ENCODE measurements around the gene C5AR1. TPM values are rescaled to one million over a fixed set of nuclear protein-coding genes. Genes with fewer than 3 reads are reported as not detected.
A peak's percentile ranks its signal among the peaks of the same experiment; 100 is the strongest.

C5AR1 gene
- total RNA-seq, 1 donor from 2014 or later, result 1.2 TPM

- peak; percentile 22 for DNase-seq (ENCODE audit: low spot score)
- H3K27ac Mint-ChIP-seq, result no peak overlapping the region
- H3K9me3 Mint-ChIP-seq, result no peaks in the 10 kb centered on the region
- H3K36me3 Mint-ChIP-seq (ENCODE audit: low read depth), result no peaks in the 10 kb centered on the region
- peaks cover 9% of the 10 kb centered on the region for H3K27me3 Mint-ChIP-seq (ENCODE audit: low read depth)
- H3K4me1 Mint-ChIP-seq (ENCODE audit: low read depth), result peaks cover 7% of the 10 kb centered on the region
- no peak overlapping the region for H3K4me3 Mint-ChIP-seq (ENCODE audit: low read depth)
- intact Hi-C loops (cut with micrococcal nuclease), result no loop called here
These were observed 4.3 kb upstream of the C5AR1 start for GRCh38 chr19:47305309-47305751.

- H3K4me3 Mint-ChIP-seq (ENCODE audit: low read depth), result no peak overlapping the region
- H3K36me3 Mint-ChIP-seq (ENCODE audit: low read depth), result no peaks in the 10 kb centered on the region
- DNase-seq (ENCODE audit: low spot score), result no peak
- intact Hi-C loops (cut with micrococcal nuclease), result no loop called here
- peaks cover 4% of the 10 kb centered on the region for H3K4me1 Mint-ChIP-seq (ENCODE audit: low read depth)
- peaks cover 9% of the 10 kb centered on the region for H3K27me3 Mint-ChIP-seq (ENCODE audit: low read depth)
- H3K27ac Mint-ChIP-seq, result no peak overlapping the region
- no peaks in the 10 kb centered on the region for H3K9me3 Mint-ChIP-seq
These were observed 3.4 kb upstream of the C5AR1 start for GRCh38 chr19:47306303-47306702.

- Mint-ChIP-seq H3K9me3 (no peaks in the 10 kb centered on the region), H3K27me3 (ENCODE audit: low read depth) (peaks cover 9% of the 10 kb centered on the region), H3K27ac (no peak overlapping the region), H3K4me1 (ENCODE audit: low read depth) (peaks cover 4% of the 10 kb centered on the region), H3K36me3 (ENCODE audit: low read depth) (no peaks in the 10 kb centered on the region), H3K4me3 (ENCODE audit: low read depth) (no peak overlapping the region)
- DNase-seq (ENCODE audit: low spot score), result no peak
- intact Hi-C loops (cut with micrococcal nuclease), result no loop called here
These were observed 623 bp upstream of the C5AR1 start for GRCh38 chr19:47309038-47309437.

GRCh38 chr19:47310323-47310722 is 662 bp downstream of the C5AR1 start:
- no peaks in the 10 kb centered on the region for H3K9me3 Mint-ChIP-seq
- no peak overlapping the region for H3K4me3 Mint-ChIP-seq (ENCODE audit: low read depth)
- DNase-seq (ENCODE audit: low spot score), result no peak
- intact Hi-C loops (cut with micrococcal nuclease), result no loop called here
- H3K27me3 Mint-ChIP-seq (ENCODE audit: low read depth), result peaks cover 6% of the 10 kb centered on the region
- H3K36me3 Mint-ChIP-seq (ENCODE audit: low read depth), result no peaks in the 10 kb centered on the region
- no peak overlapping the region for H3K27ac Mint-ChIP-seq
- H3K4me1 Mint-ChIP-seq (ENCODE audit: low read depth), result peaks cover 4% of the 10 kb centered on the region

- no peak overlapping the region for H3K4me3 Mint-ChIP-seq (ENCODE audit: low read depth)
These were observed 1.2 kb downstream of the C5AR1 start for GRCh38 chr19:47310819-47311218.

GRCh38 chr19:47312366-47313006 is 2.8 kb downstream of the C5AR1 start:
- Mint-ChIP-seq H3K9me3 (no peaks in the 10 kb centered on the region), H3K4me3 (ENCODE audit: low read depth) (no peak overlapping the region), H3K27me3 (ENCODE audit: low read depth) (peaks cover 2% of the 10 kb centered on the region), H3K4me1 (ENCODE audit: low read depth) (peaks cover 2% of the 10 kb centered on the region), H3K36me3 (ENCODE audit: low read depth) (no peaks in the 10 kb centered on the region), H3K27ac (no peak overlapping the region)
- intact Hi-C loops (cut with micrococcal nuclease), result no loop called here
- DNase-seq (ENCODE audit: low spot score), result no peak

More at GRCh38 chr19:47310819-47311218, 1.2 kb downstream of the C5AR1 start:
- intact Hi-C loops (cut with micrococcal nuclease), result no loop called here
- Mint-ChIP-seq H3K4me1 (ENCODE audit: low read depth) (peaks cover 2% of the 10 kb centered on the region), H3K36me3 (ENCODE audit: low read depth) (no peaks in the 10 kb centered on the region), H3K27me3 (ENCODE audit: low read depth) (peaks cover 4% of the 10 kb centered on the region), H3K27ac (no peak overlapping the region), H3K9me3 (no peaks in the 10 kb centered on the region)
- no peak for DNase-seq (ENCODE audit: low spot score)

- H3K4me3 Mint-ChIP-seq (ENCODE audit: low read depth), result no peak overlapping the region
- H3K4me1 Mint-ChIP-seq (ENCODE audit: low read depth), result peaks cover 2% of the 10 kb centered on the region
- no peaks in the 10 kb centered on the region for H3K9me3 Mint-ChIP-seq
- no peaks in the 10 kb centered on the region for H3K36me3 Mint-ChIP-seq (ENCODE audit: low read depth)
- no peak overlapping the region for H3K27ac Mint-ChIP-seq
- intact Hi-C loops (cut with micrococcal nuclease), result no loop called here
- no peak for DNase-seq (ENCODE audit: low spot score)
- H3K27me3 Mint-ChIP-seq (ENCODE audit: low read depth), result peaks cover 2% of the 10 kb centered on the region
These were observed 4.2 kb downstream of the C5AR1 start for GRCh38 chr19:47313754-47314295.

- no peak overlapping the region for H3K4me3 Mint-ChIP-seq (ENCODE audit: low read depth)
- intact Hi-C loops (cut with micrococcal nuclease), result no loop called here
- H3K9me3 Mint-ChIP-seq, result no peaks in the 10 kb centered on the region
- peaks cover 2% of the 10 kb centered on the region for H3K4me1 Mint-ChIP-seq (ENCODE audit: low read depth)
- no peaks in the 10 kb centered on the region for H3K36me3 Mint-ChIP-seq (ENCODE audit: low read depth)
- peaks cover 2% of the 10 kb centered on the region for H3K27me3 Mint-ChIP-seq (ENCODE audit: low read depth)
- DNase-seq (ENCODE audit: low spot score), result no peak
- H3K27ac Mint-ChIP-seq, result no peak overlapping the region
These were observed 5.6 kb downstream of the C5AR1 start for GRCh38 chr19:47315125-47315821.

- Mint-ChIP-seq H3K4me1 (ENCODE audit: low read depth) (peaks cover 2% of the 10 kb centered on the region), H3K27me3 (ENCODE audit: low read depth) (peaks cover 2% of the 10 kb centered on the region), H3K27ac (no peak overlapping the region), H3K4me3 (ENCODE audit: low read depth) (no peak overlapping the region), H3K36me3 (ENCODE audit: low read depth) (no peaks in the 10 kb centered on the region), H3K9me3 (no peaks in the 10 kb centered on the region)
- intact Hi-C loops (cut with micrococcal nuclease), result no loop called here
- no peak for DNase-seq (ENCODE audit: low spot score)
These were observed 6.9 kb downstream of the C5AR1 start for GRCh38 chr19:47316513-47316912.

- no peak overlapping the region for H3K27ac Mint-ChIP-seq
These were observed 10.5 kb downstream of the C5AR1 start for GRCh38 chr19:47319923-47320871.

GRCh38 chr19:47321630-47322029 is 12.0 kb downstream of the C5AR1 start:
- DNase-seq (ENCODE audit: low spot score), result no peak
- Mint-ChIP-seq H3K4me1 (ENCODE audit: low read depth) (no peaks in the 10 kb centered on the region), H3K36me3 (ENCODE audit: low read depth) (no peaks in the 10 kb centered on the region), H3K9me3 (no peaks in the 10 kb centered on the region), H3K27me3 (ENCODE audit: low read depth) (peaks cover 3% of the 10 kb centered on the region), H3K4me3 (ENCODE audit: low read depth) (no peak overlapping the region), H3K27ac (no peak overlapping the region)
- intact Hi-C loops (cut with micrococcal nuclease), result no loop called here

More at GRCh38 chr19:47319923-47320871, 10.5 kb downstream of the C5AR1 start:
- peaks cover 5% of the 10 kb centered on the region for H3K27me3 Mint-ChIP-seq (ENCODE audit: low read depth)
- H3K4me1 Mint-ChIP-seq (ENCODE audit: low read depth), result peaks cover under 1% of the 10 kb centered on the region
- no peaks in the 10 kb centered on the region for H3K9me3 Mint-ChIP-seq
- H3K36me3 Mint-ChIP-seq (ENCODE audit: low read depth), result no peaks in the 10 kb centered on the region
- intact Hi-C loops (cut with micrococcal nuclease), result no loop called here
- H3K4me3 Mint-ChIP-seq (ENCODE audit: low read depth), result no peak overlapping the region
- no peak for DNase-seq (ENCODE audit: low spot score)

GRCh38 chr19:47322058-47322457 is 12.4 kb downstream of the C5AR1 start:
- Mint-ChIP-seq H3K9me3 (no peaks in the 10 kb centered on the region), H3K4me1 (ENCODE audit: low read depth) (no peaks in the 10 kb centered on the region), H3K27ac (no peak overlapping the region), H3K36me3 (ENCODE audit: low read depth) (no peaks in the 10 kb centered on the region), H3K4me3 (ENCODE audit: low read depth) (no peak overlapping the region), H3K27me3 (ENCODE audit: low read depth) (peaks cover 3% of the 10 kb centered on the region)
- no peak for DNase-seq (ENCODE audit: low spot score)
- intact Hi-C loops (cut with micrococcal nuclease), result no loop called here

Measured in activated T-helper 2 cell treated with anti-CD3 and anti-CD28 coated beads, Interferon-gamma antibody, Interleukin-2, Interleukin-4, amounts not matched to agents 10 μg/mL and 5 μg/mL and 100 μg/mL, durations not matched to agents 14 hours and 24 hours and 36 hours (primary cell).